Ovary (tissue), 9 donors: ENCODE data around the gene LPCAT1. TPM values are rescaled to one million over a fixed set of nuclear protein-coding genes. Genes with fewer than 3 reads are reported as not detected.

Experiments
- DNase-seq, 5 donors: peaks; one replicate each; pipeline ENCODE4 v3.0.0-alpha.2; 2019 to 2020
- H3K27ac ChIP-seq, 2 donors: fragments of 200-600 bp; one replicate each; pipeline versions ENCODE4 v1.5.1 to v1.8.0; 2019 to 2022
- H3K27me3 ChIP-seq: fragments of 200-600 bp; one replicate; pipeline ENCODE4 v1.8.0; 2022
- H3K36me3 ChIP-seq: fragments of 200-600 bp; sonication (generic); one replicate; pipeline ENCODE4 v1.5.1; 2019
- H3K4me1 ChIP-seq: one replicate; pipeline ENCODE4 v1.8.1; 2013; ENCODE audit warnings: mild to moderate bottlenecking, moderate library complexity; ENCODE audit not compliant: insufficient read depth
- H3K4me3 ChIP-seq: fragments of 200-600 bp; sonication (generic); one replicate; pipeline ENCODE4 v1.5.1; 2017
- H3K9me3 ChIP-seq, 2 donors: fragments of 200-600 bp in 1 of 2; sonication (generic) in 1 of 2; one replicate each; pipeline versions ENCODE4 v1.5.1 to v1.8.1; 2013 to 2019; ENCODE audit warnings: mild to moderate bottlenecking in 1 of 2, moderate library complexity in 1 of 2
- CTCF ChIP-seq, 3 donors: fragments of 450-650 bp in 2 of 3; fragments of 200-600 bp in 1 of 3; IDR thresholded peaks; one replicate each; pipeline versions ENCODE4 v1.5.1 to v1.8.0; 2016 to 2022; ENCODE audit warnings: antibody characterized with exemption in 3 of 3, mild to moderate bottlenecking in 1 of 3
- EP300 ChIP-seq: sonication (generic); formaldehyde crosslinking; IDR thresholded peaks from one replicate; pipeline ENCODE4 v1.6.1; 2017; ENCODE audit warnings: antibody characterized with exemption
- POLR2A ChIP-seq: fragments of 450-650 bp; IDR thresholded peaks from one replicate; pipeline ENCODE4 v1.6.1; 2017; ENCODE audit warnings: antibody characterized with exemption, mild to moderate bottlenecking, moderate library complexity
- WGBS, 3 donors: extraction: QIAGEN DNeasy Blood & Tissue Kit in 1 of 3; methylation state at CpG; one replicate each; pipeline versions ENCODE4 v1.1.5 to v1.1.7; 2013 to 2017; 5-methylcytosine and 5-hydroxymethylcytosine counted together
- intact Hi-C, 4 donors: fragments of 100-400 bp; cut with DNase I; formaldehyde crosslinking; loops; one replicate each; pipeline versions ENCODE4 v1.11.0 to v1.15.1; 2022 to 2023
- polyA plus RNA-seq, 2 donors: library from polyadenylated mRNA; stranded (reverse); fragments of 200-250 nt in 1 of 2; fragments of 350-450 nt in 1 of 2; fragmentation: Illumina TruSeq in 1 of 2; extraction: RNeasy Lipid Tissue Mini Kit (QIAGEN cat#74804) in 1 of 2; gene quantifications; one replicate each; pipeline ENCODE4 v1.2.3, GENCODE V29; 2013 to 2014
- total RNA-seq, 7 donors: library from RNA; depleted of rRNA in 2 of 7; stranded (reverse); fragments of >200 nt in 2 of 7; fragmentation: NEBNext Ultra II Directional in 3 of 7; extraction: Animal tissue kit (Norgen Biotek cat#: 25700) in 3 of 7; gene quantifications; one replicate each; pipeline versions ENCODE4 v1.1.0 to v1.2.4, GENCODE V29; 2016 to 2023
- donor health status: DM: no; HTN: no; CAD: no; lungs with moderate emphysema.
- donor health status: DM: no; HTN: no; CAD: no.
- donor health status: Bipolar disorder and iron deficiency.
- donor health status: DM: yes; HTN: yes; CAD: no.
- donor health status: DM: no; HTN: no; CAD: no.
- donor health status: DM: yes; HTN: yes; CAD: no.

The LPCAT1 gene
- total and polyA plus RNA-seq, 9 donors = 13.0 to 57.1 (median 25.3) TPM

GRCh38 chr5:1470762-1471211 lies 53.0 kb downstream of the LPCAT1 start:
- no peak overlapping the region for H3K27ac ChIP-seq
- 63 to 75% (median 71%) methylated on average over 18 of the region's 18 CpGs for WGBS, 3 donors

GRCh38 chr5:1468629-1469527 lies 54.9 kb downstream of the LPCAT1 start:
- TF ChIP-seq EP300 = no peak
- no peak for TF ChIP-seq POLR2A
- no peak for TF ChIP-seq CTCF (IDR thresholded peaks at IDR 0.05)

More at GRCh38 chr5:1470762-1471211, 53.0 kb downstream of the LPCAT1 start:
- H3K36me3 ChIP-seq = no peaks in the 10 kb centered on the region
- intact Hi-C loops = no loop called here
- no peaks in the 10 kb centered on the region for H3K4me1 ChIP-seq
- H3K9me3 ChIP-seq = no peaks in the 10 kb centered on the region
- TF ChIP-seq CTCF (IDR thresholded peaks at IDR 0.05) (no peak), POLR2A (no peak), EP300 (no peak)
- H3K27me3 ChIP-seq = no peaks in the 10 kb centered on the region
- peak in 2 of 5 donors; percentile 11 to 31 for DNase-seq
- H3K4me3 ChIP-seq = no peak overlapping the region

GRCh38 chr5:1468247-1468612 lies 55.5 kb downstream of the LPCAT1 start:
- intact Hi-C loops = no loop called here
- 53 to 59% (median 55%) methylated on average over 15 of the region's 15 CpGs for WGBS, 3 donors
- peak in 2 of 5 donors; percentile 15 to 39 for DNase-seq
- H3K9me3 ChIP-seq = no peaks in the 10 kb centered on the region
- H3K4me1 ChIP-seq = no peaks in the 10 kb centered on the region
- H3K36me3 ChIP-seq = no peaks in the 10 kb centered on the region
- H3K4me3 ChIP-seq = no peak overlapping the region
- H3K27ac ChIP-seq = no peak overlapping the region
- TF ChIP-seq CTCF (IDR thresholded peaks at IDR 0.05) = peak in 1 of 3 donors; percentile 13
- no peak for TF ChIP-seq EP300
- H3K27me3 ChIP-seq = no peaks in the 10 kb centered on the region

More at GRCh38 chr5:1468629-1469527, 54.9 kb downstream of the LPCAT1 start:
- no peaks in the 10 kb centered on the region for H3K9me3 ChIP-seq
- intact Hi-C loops = no loop called here
- peak in 2 of 5 donors; percentile 11 to 24 for DNase-seq
- H3K27ac ChIP-seq = no peak overlapping the region
- H3K36me3 ChIP-seq = no peaks in the 10 kb centered on the region
- no peaks in the 10 kb centered on the region for H3K4me1 ChIP-seq
- no peak overlapping the region for H3K4me3 ChIP-seq
- no peaks in the 10 kb centered on the region for H3K27me3 ChIP-seq
- WGBS, 3 donors = 91 to 94% (median 92%) methylated on average over 28 of the region's 28 CpGs

- Histone ChIP-seq H3K36me3 (no peaks in the 10 kb centered on the region), H3K27me3 (no peaks in the 10 kb centered on the region)
- DNase-seq = peak in 2 of 5 donors; percentile 15 to 31
These were observed 56.2 kb downstream of the LPCAT1 start for GRCh38 chr5:1467341-1468246.

More at GRCh38 chr5:1467341-1468246, 56.2 kb downstream of the LPCAT1 start:
- 91 to 95% (median 93%) methylated on average over 50 to 51 of the region's 51 CpGs for WGBS, 3 donors
- H3K9me3 ChIP-seq = no peaks in the 10 kb centered on the region
- H3K27ac ChIP-seq = no peak overlapping the region
- no peak overlapping the region for H3K4me3 ChIP-seq
- TF ChIP-seq EP300 (no peak), POLR2A (no peak), CTCF (IDR thresholded peaks at IDR 0.05) (no peak)
- H3K4me1 ChIP-seq = no peaks in the 10 kb centered on the region
- intact Hi-C loops = no loop called here
